Calu3 (cell line): ENCODE results near the gene CLCA2. TPM values are rescaled to one million over a fixed set of nuclear protein-coding genes. Genes with fewer than 3 reads are reported as not detected.

Experiments
- BruUV-seq: library from RNA; stranded (reverse); fragments of 400-500 nt; replicated peaks from 2 replicates; lab custom pipeline; 2021; lab: Mats Ljungman, UMichigan
- CTCF ChIA-PET: fragments of 300-600 bp; sonication (Branson Sonifier 250); formaldehyde crosslinking; loops from one replicate; lab custom pipeline; 2022; ENCODE audit warnings: antibody characterized with exemption; lab: Charles Lee
- DNase-seq: peaks from one replicate; pipeline ENCODE4 v3.0.0; 2022
- H3K27ac Mint-ChIP-seq: one replicate; pipeline ENCODE4 v1.8.0; 2022; ENCODE audit warnings: mixed read lengths; ENCODE audit not compliant: unreplicated experiment
- H3K27me3 Mint-ChIP-seq: one replicate; pipeline ENCODE4 v1.8.0; 2022; ENCODE audit warnings: mixed read lengths; ENCODE audit not compliant: unreplicated experiment
- H3K36me3 Mint-ChIP-seq: one replicate; pipeline ENCODE4 v1.8.0; 2022; ENCODE audit warnings: mild to moderate bottlenecking, moderate library complexity, mixed read lengths; ENCODE audit not compliant: insufficient read depth, unreplicated experiment
- H3K4me1 Mint-ChIP-seq: one replicate; pipeline ENCODE4 v1.8.0; 2022; ENCODE audit warnings: mild to moderate bottlenecking, low read depth, mixed read lengths; ENCODE audit not compliant: unreplicated experiment
- H3K4me3 Mint-ChIP-seq: one replicate; pipeline ENCODE4 v1.8.0; 2022; ENCODE audit warnings: mild to moderate bottlenecking, low read depth, moderate library complexity, mixed read lengths; ENCODE audit not compliant: unreplicated experiment
- H3K9me3 Mint-ChIP-seq: one replicate; pipeline ENCODE4 v1.8.0; 2022; ENCODE audit warnings: low read depth, mixed read lengths; ENCODE audit not compliant: unreplicated experiment
- intact Hi-C: fragments of 100-400 bp; cut with micrococcal nuclease; formaldehyde crosslinking; loops from one replicate; pipeline ENCODE4 v1.10.0; 2022; ENCODE audit not compliant: unreplicated experiment
- total RNA-seq: library from RNA; stranded (reverse); gene quantifications from 2 replicates; pipeline ENCODE4 v1.2.3, GENCODE V29; 2022
- TF ChIP-seq, protein P1 (sequence below): fragments of 200-600 bp; IDR thresholded peaks from one replicate; pipeline ENCODE4 v1.8.0; 2022; ENCODE audit warnings: antibody characterized with exemption; ENCODE audit not compliant: unreplicated experiment

Gene CLCA2
- total RNA-seq, 1 experiment from 2014 or later, result not detected

DNA sequence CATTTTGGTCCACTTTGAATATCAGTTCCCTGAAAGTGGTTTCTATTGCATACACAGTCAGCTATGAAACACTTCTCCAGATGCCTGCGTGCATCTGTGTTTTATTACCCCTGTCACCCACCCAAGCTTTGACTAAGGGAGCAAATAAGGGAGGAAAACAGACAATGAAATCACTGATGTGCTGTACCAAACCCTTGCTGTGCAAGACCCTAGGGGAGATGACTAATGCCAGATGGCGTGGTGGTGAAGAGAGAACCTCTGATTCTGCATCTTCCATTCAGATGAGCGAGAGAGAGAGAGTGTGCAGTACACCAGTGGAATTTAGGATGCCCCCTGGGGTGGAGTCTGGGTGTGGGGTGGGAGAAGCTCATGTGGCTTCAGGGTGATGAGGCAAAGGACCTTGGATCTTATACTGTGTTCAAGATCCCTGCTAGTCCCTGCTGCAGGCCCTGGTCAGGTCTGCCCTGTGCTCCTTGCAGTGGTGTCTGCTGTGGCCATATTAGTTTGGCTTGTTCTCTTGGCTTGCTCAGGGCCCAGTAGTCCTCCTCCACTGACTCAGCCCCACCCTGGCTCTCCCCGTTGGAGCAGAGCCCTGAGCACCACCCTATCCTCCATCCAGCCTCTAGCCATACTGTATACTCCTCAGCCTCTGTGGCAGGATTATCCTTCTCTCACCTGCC, 63.3 kb downstream of the CLCA2 start:
- CTCF ChIA-PET, result no interaction called here

GRCh38 chr1:86487811-86488141, 63.8 kb downstream of the CLCA2 start:
- BruUV-seq, result no TSS peak
- H3K36me3 Mint-ChIP-seq, result no peaks in the 10 kb centered on the region
- no peaks in the 10 kb centered on the region for H3K4me1 Mint-ChIP-seq
- intact Hi-C loops, result no loop called here
- DNase-seq, result no peak
- peaks cover 41% of the 10 kb centered on the region for H3K27me3 Mint-ChIP-seq
- no peak overlapping the region for H3K27ac Mint-ChIP-seq
- TF ChIP-seq, protein P1, sequence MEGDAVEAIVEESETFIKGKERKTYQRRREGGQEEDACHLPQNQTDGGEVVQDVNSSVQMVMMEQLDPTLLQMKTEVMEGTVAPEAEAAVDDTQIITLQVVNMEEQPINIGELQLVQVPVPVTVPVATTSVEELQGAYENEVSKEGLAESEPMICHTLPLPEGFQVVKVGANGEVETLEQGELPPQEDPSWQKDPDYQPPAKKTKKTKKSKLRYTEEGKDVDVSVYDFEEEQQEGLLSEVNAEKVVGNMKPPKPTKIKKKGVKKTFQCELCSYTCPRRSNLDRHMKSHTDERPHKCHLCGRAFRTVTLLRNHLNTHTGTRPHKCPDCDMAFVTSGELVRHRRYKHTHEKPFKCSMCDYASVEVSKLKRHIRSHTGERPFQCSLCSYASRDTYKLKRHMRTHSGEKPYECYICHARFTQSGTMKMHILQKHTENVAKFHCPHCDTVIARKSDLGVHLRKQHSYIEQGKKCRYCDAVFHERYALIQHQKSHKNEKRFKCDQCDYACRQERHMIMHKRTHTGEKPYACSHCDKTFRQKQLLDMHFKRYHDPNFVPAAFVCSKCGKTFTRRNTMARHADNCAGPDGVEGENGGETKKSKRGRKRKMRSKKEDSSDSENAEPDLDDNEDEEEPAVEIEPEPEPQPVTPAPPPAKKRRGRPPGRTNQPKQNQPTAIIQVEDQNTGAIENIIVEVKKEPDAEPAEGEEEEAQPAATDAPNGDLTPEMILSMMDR, result no peak
- CTCF ChIA-PET, result no interaction called here
- H3K4me3 Mint-ChIP-seq, result no peak overlapping the region
- H3K9me3 Mint-ChIP-seq, result no peaks in the 10 kb centered on the region

More for the DNA sequence above, 63.3 kb downstream of the CLCA2 start:
- BruUV-seq, result no TSS peak
- TF ChIP-seq, protein P1, result no peak
- Mint-ChIP-seq H3K27me3 (peaks cover 36% of the 10 kb centered on the region), H3K9me3 (no peaks in the 10 kb centered on the region), H3K4me3 (no peak overlapping the region), H3K36me3 (no peaks in the 10 kb centered on the region), H3K4me1 (no peaks in the 10 kb centered on the region), H3K27ac (no peak overlapping the region)
- DNase-seq, result no peak
- intact Hi-C loops, result no loop called here

- no TSS peak for BruUV-seq
- H3K27ac Mint-ChIP-seq, result no peak overlapping the region
- CTCF ChIA-PET, result no interaction called here
- no peaks in the 10 kb centered on the region for H3K9me3 Mint-ChIP-seq
- no peaks in the 10 kb centered on the region for H3K4me1 Mint-ChIP-seq
- TF ChIP-seq, protein P1, result no peak
- DNase-seq, result no peak
- intact Hi-C loops, result no loop called here
- H3K4me3 Mint-ChIP-seq, result no peak overlapping the region
- no peaks in the 10 kb centered on the region for H3K36me3 Mint-ChIP-seq
- peaks cover 40% of the 10 kb centered on the region for H3K27me3 Mint-ChIP-seq
Observed at GRCh38 chr1:86489242-86489878, 65.4 kb downstream of the CLCA2 start.

GRCh38 chr1:86491171-86491950, 67.4 kb downstream of the CLCA2 start:
- Mint-ChIP-seq H3K9me3 (no peaks in the 10 kb centered on the region), H3K4me1 (no peaks in the 10 kb centered on the region), H3K27me3 (peaks cover 44% of the 10 kb centered on the region), H3K36me3 (no peaks in the 10 kb centered on the region), H3K4me3 (no peak overlapping the region), H3K27ac (no peak overlapping the region)
- BruUV-seq, result no TSS peak
- TF ChIP-seq, protein P1, result no peak
- no peak for DNase-seq
- CTCF ChIA-PET, result interaction anchor here (1.0 kb wide), 1 partner anchor 213 kb away, joined by 4 read pairs; the partner anchor contains the start of gene SH3GLB1
- intact Hi-C loops, result no loop called here
